ENCODE results near the gene SORCS2. TPM values are rescaled to one million over a fixed set of nuclear protein-coding genes. Genes with fewer than 3 reads are reported as not detected.

SORCS2 gene
- total RNA-seq, 1 donor: 0.27 TPM

- TF ChIP-seq, protein P1, sequence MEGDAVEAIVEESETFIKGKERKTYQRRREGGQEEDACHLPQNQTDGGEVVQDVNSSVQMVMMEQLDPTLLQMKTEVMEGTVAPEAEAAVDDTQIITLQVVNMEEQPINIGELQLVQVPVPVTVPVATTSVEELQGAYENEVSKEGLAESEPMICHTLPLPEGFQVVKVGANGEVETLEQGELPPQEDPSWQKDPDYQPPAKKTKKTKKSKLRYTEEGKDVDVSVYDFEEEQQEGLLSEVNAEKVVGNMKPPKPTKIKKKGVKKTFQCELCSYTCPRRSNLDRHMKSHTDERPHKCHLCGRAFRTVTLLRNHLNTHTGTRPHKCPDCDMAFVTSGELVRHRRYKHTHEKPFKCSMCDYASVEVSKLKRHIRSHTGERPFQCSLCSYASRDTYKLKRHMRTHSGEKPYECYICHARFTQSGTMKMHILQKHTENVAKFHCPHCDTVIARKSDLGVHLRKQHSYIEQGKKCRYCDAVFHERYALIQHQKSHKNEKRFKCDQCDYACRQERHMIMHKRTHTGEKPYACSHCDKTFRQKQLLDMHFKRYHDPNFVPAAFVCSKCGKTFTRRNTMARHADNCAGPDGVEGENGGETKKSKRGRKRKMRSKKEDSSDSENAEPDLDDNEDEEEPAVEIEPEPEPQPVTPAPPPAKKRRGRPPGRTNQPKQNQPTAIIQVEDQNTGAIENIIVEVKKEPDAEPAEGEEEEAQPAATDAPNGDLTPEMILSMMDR (IDR thresholded peaks at IDR 0.05; ENCODE audit: insufficient read depth, low read length): no peak
- DNase-seq (ENCODE audit: low read depth): no peak
- no peak overlapping the region for H3K4me3 ChIP-seq (ENCODE audit: low read depth, low read length)
Observed at GRCh38 chr4:7466215-7466614, 273.9 kb downstream of the SORCS2 start.

DNA sequence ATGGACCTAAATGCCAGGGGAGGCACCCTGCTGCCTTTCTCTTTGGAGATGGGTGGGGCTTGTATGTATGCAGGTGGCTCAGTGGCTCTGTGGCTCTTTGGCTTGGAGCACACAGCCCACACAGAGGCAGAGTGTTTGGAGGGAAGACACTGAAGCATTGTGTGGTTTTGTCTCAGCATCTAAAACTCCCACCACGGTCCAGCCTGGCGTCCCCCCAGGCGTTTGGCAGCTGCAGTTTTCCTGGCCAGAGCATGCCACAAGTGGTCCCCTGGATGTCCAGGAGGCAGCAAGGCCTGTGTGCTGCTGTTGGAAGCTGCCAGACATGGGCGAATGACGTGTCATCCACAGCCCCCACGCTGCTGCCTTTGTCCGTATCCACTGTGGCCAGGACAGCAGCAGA is 274.6 kb downstream of the SORCS2 start:
- TF ChIP-seq, protein P1 (IDR thresholded peaks at IDR 0.05; ENCODE audit: insufficient read depth, low read length): no peak
- H3K4me3 ChIP-seq (ENCODE audit: low read depth, low read length): no peak overlapping the region
- no peak for DNase-seq (ENCODE audit: low read depth)

- TF ChIP-seq, protein P1 (IDR thresholded peaks at IDR 0.05; ENCODE audit: insufficient read depth, low read length): no peak
- no peak overlapping the region for H3K4me3 ChIP-seq (ENCODE audit: low read depth, low read length)
- DNase-seq (ENCODE audit: low read depth): no peak
Observed at GRCh38 chr4:7467471-7467870, 275.1 kb downstream of the SORCS2 start.

- TF ChIP-seq, protein P1 (IDR thresholded peaks at IDR 0.05; ENCODE audit: insufficient read depth, low read length): no peak
Observed at GRCh38 chr4:7469023-7469422, 276.7 kb downstream of the SORCS2 start.

GRCh38 chr4:7470111-7470510 is 277.8 kb downstream of the SORCS2 start:
- DNase-seq (ENCODE audit: low read depth): no peak
- no peak overlapping the region for H3K4me3 ChIP-seq (ENCODE audit: low read depth, low read length)
- TF ChIP-seq, protein P1 (IDR thresholded peaks at IDR 0.05; ENCODE audit: insufficient read depth, low read length): no peak

More at GRCh38 chr4:7469023-7469422, 276.7 kb downstream of the SORCS2 start:
- H3K4me3 ChIP-seq (ENCODE audit: low read depth, low read length): no peak overlapping the region
- DNase-seq (ENCODE audit: low read depth): no peak

GRCh38 chr4:7470522-7471128 is 278.3 kb downstream of the SORCS2 start:
- no peak for DNase-seq (ENCODE audit: low read depth)
- no peak overlapping the region for H3K4me3 ChIP-seq (ENCODE audit: low read depth, low read length)
- TF ChIP-seq, protein P1 (IDR thresholded peaks at IDR 0.05; ENCODE audit: insufficient read depth, low read length): no peak
